ENCODE results near the gene GATD1. TPM values are rescaled to one million over a fixed set of nuclear protein-coding genes. Genes with fewer than 3 reads are reported as not detected.

The GATD1 gene
- total and polyA plus RNA-seq, 2 donors (not counting 1 experiment from before 2014, with no cell fraction given): 62.4 to 70.0 TPM

DNA sequence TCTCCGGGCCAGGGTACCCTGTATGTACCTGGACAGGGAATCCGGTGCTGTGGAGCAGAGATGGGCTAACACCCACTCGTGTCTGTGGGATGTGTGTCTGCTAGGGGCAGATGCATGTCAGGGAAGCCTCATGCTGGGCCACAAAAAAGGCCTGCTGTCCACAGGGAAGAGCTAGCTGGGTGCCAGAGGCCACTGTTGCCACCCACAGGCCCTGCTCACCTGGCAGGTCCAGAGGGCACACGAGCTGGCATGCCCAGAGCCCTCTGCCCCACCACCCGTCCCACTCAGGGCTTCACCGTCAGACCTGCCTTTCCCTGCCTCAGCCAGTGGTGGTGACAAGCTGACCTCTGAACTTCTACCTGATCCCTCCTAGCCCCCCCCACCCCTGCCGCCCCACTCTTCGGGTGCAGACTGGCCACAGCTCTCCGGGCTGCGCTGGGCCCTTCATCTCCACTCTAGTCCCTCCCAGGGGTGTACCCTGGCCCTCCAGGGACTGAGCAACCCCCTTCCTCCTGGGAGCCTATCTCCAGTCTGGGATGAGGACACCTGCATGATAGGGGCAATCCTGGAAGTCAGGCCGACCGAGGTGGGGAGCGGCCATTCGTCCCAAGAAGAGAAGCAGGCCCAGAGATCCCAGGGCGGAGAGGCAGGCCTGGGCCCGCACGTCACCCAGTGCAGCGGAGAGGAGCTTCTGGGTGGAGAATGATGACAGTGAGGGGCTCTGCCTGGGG, 19.4 kb upstream of the GATD1 start:
- no peaks in the 10 kb centered on the region for H3K9me3 ChIP-seq (ENCODE audit: control extremely low read depth in 1 of 3, control insufficient read depth in 2 of 3, insufficient read depth in 1 of 3, low read length in 2 of 3)
- TF ChIP-seq, protein P1, sequence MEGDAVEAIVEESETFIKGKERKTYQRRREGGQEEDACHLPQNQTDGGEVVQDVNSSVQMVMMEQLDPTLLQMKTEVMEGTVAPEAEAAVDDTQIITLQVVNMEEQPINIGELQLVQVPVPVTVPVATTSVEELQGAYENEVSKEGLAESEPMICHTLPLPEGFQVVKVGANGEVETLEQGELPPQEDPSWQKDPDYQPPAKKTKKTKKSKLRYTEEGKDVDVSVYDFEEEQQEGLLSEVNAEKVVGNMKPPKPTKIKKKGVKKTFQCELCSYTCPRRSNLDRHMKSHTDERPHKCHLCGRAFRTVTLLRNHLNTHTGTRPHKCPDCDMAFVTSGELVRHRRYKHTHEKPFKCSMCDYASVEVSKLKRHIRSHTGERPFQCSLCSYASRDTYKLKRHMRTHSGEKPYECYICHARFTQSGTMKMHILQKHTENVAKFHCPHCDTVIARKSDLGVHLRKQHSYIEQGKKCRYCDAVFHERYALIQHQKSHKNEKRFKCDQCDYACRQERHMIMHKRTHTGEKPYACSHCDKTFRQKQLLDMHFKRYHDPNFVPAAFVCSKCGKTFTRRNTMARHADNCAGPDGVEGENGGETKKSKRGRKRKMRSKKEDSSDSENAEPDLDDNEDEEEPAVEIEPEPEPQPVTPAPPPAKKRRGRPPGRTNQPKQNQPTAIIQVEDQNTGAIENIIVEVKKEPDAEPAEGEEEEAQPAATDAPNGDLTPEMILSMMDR (IDR thresholded peaks at IDR 0.05): no peak
- TF ChIP-seq EZH2 (IDR thresholded peaks at IDR 0.05; ENCODE audit: borderline replicate concordance, insufficient read depth, low read depth, low read length, poor library complexity, severe bottlenecking): no peak
- intact Hi-C loops (cut with micrococcal nuclease): loop anchor here (1.0 to 10.0 kb wide), 8 partner anchors 9 to 589 kb away; partner anchors contain the start of genes BET1L, GATD1, HRAS and LRRC56
- peaks cover 61% of the 10 kb centered on the region for H3K79me2 ChIP-seq (ENCODE audit: control insufficient read depth, insufficient read depth, low read length)
- Mint-ChIP-seq H3K4me1 (peaks cover 20% of the 10 kb centered on the region), H3K9me3 (ENCODE audit: insufficient read depth) (no peaks in the 10 kb centered on the region), H3K4me3 (peak overlapping the region; percentile 95), H3K27ac (peak overlapping the region; percentile 92), H3K27me3 (no peaks in the 10 kb centered on the region)
- peaks cover 0 to 11% of the 10 kb centered on the region in 2 experiments for H3K36me3 ChIP-seq (replicated peaks in 1 of 2; ENCODE audit: control extremely low read depth in 1 of 2, control insufficient read depth in 1 of 2, extremely low read depth in 1 of 2, insufficient read depth in 2 of 2, low read length in 1 of 2)
- H3K4me3 ChIP-seq (ENCODE audit: control extremely low read depth in 1 of 5, extremely low read depth in 1 of 5, insufficient read depth in 1 of 5, low read depth in 2 of 5, low read length in 4 of 5): peak overlapping the region in 4 of 5 experiments; percentile 91 to 95 (median 94)
- peak overlapping the region; percentile 83 to 93 for H3K27ac ChIP-seq (ENCODE audit: low read length in 2 of 2)
- WGBS (ENCODE audit: insufficient coverage): 27% methylated on average over 18 of the region's 18 CpGs
- H3K4me2 ChIP-seq (replicated peaks; ENCODE audit: low read depth, low read length, poor library complexity, severe bottlenecking): peak overlapping the region; percentile 99
- H3K4me1 ChIP-seq (ENCODE audit: control insufficient read depth in 2 of 2, insufficient read depth in 2 of 2, low read length in 2 of 2): peaks cover 17 to 35% of the 10 kb centered on the region in 2 donors
- H2AFZ ChIP-seq (ENCODE audit: insufficient read depth, low read depth, low read length, poor library complexity, severe bottlenecking): peak overlapping the region; percentile 87
- peaks cover 65% of the 10 kb centered on the region for H4K20me1 ChIP-seq (ENCODE audit: control insufficient read depth, insufficient read depth, low read length, poor library complexity, severe bottlenecking)
- H3K9ac ChIP-seq (ENCODE audit: low read length): peak overlapping the region; percentile 89
- POLR2A ChIA-PET: interaction anchor here (0.5 to 2.8 kb wide), 10 partner anchors 8 to 260 kb away, joined by 3 to 13 read pairs (median 6); partner anchors contain the start of genes CD151, LRRC56 and RPLP2
- no peaks in the 10 kb centered on the region for H3K27me3 ChIP-seq (replicated peaks in 1 of 4; ENCODE audit: control extremely low read depth in 1 of 4, control insufficient read depth in 3 of 4, insufficient read depth in 4 of 4, low read length in 3 of 4)
- no peak for ATAC-seq (ENCODE audit: low read depth)
- CTCF ChIA-PET: interaction anchor here (1.2 to 1.8 kb wide), 6 partner anchors 9 to 71 kb away, joined by 3 to 5 read pairs (median 4); partner anchors contain the start of gene PNPLA2
- DNase-seq: no peak
